Right lobe of liver (tissue), 4 donors: ENCODE results near the gene PRKCB.

Experiments used
- POLR2A ChIP-seq: fragments of 450-650 bp; IDR thresholded peaks from one replicate; pipeline ENCODE4 v1.6.1; 2017; ENCODE audit warnings: antibody characterized with exemption, mild to moderate bottlenecking
- TF ChIP-seq, protein P1 (sequence below), 4 donors: fragments of 200-600 bp in 3 of 4; fragments of 450-650 bp in 1 of 4; IDR thresholded peaks; one replicate each; pipeline versions ENCODE4 v1.5.1 to v1.8.0; 2016 to 2022; ENCODE audit warnings: antibody characterized with exemption in 4 of 4, mild to moderate bottlenecking in 2 of 4
- donor health status: DM: no; HTN: no; CAD: no.
- donor health status: DM: no; HTN: no; CAD: no.
- donor health status: DM: no; HTN: yes; CAD: no.

DNA sequence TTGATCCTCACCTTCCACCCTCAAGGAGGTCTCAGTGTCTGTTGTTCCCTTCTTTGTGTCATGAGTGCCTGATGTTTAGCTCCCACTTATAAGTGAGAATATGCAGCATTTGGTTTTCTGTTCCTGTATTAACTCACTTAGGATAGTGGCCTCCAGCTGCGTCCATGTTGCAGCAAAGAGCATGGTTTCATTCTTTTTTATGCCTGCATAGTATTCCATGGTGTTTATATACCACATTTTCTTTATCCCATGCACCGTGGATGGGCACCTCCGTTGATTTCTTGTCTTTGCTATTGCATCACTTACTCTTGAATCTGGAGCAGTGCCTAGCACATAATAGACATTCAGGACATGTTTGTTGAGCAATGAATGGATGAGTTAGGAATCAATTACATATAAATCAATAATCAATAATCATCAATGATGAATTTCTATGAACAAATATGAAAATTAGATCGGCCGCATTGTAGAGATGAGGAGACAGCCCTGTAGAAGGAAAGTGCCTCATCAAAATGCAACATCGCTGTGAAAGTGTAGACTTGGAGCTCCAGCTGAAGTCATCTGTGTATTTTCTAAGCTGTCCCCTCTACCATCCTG is 129.5 kb downstream of the PRKCB start:
- TF ChIP-seq, protein P1, sequence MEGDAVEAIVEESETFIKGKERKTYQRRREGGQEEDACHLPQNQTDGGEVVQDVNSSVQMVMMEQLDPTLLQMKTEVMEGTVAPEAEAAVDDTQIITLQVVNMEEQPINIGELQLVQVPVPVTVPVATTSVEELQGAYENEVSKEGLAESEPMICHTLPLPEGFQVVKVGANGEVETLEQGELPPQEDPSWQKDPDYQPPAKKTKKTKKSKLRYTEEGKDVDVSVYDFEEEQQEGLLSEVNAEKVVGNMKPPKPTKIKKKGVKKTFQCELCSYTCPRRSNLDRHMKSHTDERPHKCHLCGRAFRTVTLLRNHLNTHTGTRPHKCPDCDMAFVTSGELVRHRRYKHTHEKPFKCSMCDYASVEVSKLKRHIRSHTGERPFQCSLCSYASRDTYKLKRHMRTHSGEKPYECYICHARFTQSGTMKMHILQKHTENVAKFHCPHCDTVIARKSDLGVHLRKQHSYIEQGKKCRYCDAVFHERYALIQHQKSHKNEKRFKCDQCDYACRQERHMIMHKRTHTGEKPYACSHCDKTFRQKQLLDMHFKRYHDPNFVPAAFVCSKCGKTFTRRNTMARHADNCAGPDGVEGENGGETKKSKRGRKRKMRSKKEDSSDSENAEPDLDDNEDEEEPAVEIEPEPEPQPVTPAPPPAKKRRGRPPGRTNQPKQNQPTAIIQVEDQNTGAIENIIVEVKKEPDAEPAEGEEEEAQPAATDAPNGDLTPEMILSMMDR (IDR thresholded peaks at IDR 0.05) = no peak
- TF ChIP-seq POLR2A = no peak
